Loucy (cell line): ENCODE results near the gene AKTIP.
A peak's percentile ranks its signal among the peaks of the same experiment; 100 is the strongest.

Experiments used
- CTCF ChIP-seq: fragments of 200-600 bp; sonication (generic); conservative IDR thresholded peaks from 2 replicates; pipeline ENCODE4 v1.5.1; 2014; ENCODE audit warnings: mild to moderate bottlenecking, antibody characterized with exemption, low read length
- EZH2phosphoT487 ChIP-seq: fragments of 200-600 bp; IDR thresholded peaks from 2 replicates; pipeline ENCODE4 v1.6.1; 2018; ENCODE audit warnings: antibody characterized with exemption, mild to moderate bottlenecking, moderate library complexity, borderline replicate concordance

GRCh38 chr16:53495325-53495724, 7.7 kb downstream of the AKTIP start:
- peak; percentile 59 for TF ChIP-seq CTCF
- TF ChIP-seq EZH2phosphoT487: no peak
